ENCODE measurements around the gene HPX. TPM values are rescaled to one million over a fixed set of nuclear protein-coding genes. Genes with fewer than 3 reads are reported as not detected.

The HPX gene
- total RNA-seq, 4 donors from 2014 or later = 0.31 to 3.6 TPM; not detected in 2

DNA sequence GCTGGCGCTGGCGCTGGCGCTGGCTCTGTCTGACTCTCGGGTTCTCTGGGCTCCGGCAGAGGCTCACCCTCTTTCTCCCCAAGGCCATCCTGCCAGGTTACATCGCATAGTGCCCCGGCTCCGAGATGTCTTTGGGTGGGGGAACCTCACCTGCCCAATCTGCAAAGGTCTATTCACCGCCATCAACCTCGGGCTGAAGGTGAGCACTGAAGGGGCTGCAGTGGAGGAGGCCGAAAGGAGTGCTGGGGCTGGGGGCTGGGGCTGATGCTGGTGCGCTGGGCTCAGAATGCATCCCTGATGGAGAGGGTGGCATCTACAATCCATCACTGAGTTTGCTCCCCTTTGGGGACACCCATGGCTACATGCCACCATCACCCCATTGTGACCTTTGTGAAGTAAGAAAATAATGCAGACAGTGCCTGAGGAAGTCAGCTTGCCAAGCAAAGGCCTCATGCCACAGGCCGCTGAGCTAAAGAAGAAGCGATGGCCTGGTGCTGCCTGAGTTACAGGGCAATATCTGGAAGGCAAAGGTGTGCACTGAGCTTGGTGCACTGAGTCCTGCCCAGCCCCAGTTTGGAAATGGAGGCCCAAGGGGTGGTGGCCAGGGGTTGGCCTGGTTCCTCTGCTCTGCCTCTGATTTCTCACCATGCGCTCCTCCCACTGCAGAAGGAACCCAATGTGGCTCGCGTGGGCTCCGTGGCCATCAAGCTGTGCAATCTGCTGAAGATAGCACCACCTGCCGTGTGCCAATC lies 49.9 kb downstream of the HPX start:
- ATAC-seq = no peak

DNA sequence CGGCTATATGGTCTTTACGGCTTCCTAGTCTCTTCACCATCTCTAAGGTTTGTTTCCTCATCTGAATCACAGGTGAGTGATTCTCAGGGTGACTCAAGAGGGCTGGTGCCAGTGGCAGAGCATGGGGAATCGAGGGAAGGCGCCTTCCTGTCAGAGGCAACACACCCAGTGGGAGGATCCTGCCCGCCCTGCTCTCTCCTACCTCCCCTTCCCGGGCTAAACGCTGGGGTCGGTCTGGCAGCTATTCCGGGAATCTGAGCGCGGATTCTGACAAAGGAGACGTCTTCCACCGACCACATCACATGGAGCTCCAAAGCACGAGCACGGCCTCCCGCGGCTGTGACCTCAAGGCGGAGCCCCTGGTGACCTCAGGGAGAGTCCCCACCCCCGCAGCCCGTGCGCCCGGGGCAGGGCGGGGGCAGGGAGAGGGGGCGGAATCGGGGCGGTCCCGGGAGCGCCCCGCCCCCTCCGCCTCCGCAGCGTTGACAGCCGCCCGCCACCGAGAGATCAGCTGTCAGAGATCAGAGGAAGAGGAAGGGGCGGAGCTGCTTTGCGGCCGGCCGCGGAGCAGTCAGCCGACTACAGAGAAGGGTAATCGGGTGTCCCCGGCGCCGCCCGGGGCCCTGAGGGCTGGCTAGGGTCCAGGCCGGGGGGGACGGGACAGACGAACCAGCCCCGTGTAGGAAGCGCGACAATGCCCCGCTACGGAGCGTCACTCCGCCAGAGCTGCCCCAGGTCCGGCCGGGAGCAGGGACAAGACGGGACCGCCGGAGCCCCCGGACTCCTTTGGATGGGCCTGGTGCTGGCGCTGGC lies 50.7 kb downstream of the HPX start, which contains the start of gene SMPD1:
TSS of gene SMPD1 (plus strand) at position 570 of the 813 bp plus-strand sequence. CDS start at position 695, 125 bp downstream.
- Histone ChIP-seq H3K4me3 (peak within 1 kb of the TSS; percentile 78 to 86), H3K4me1 (peaks cover 0 to 22% (median 12%) of the 10 kb centered on the region in 3 donors), H3K9me3 (no peaks in the 10 kb centered on the region), H3K36me3 (peaks cover 0 to 23% of the 10 kb centered on the region in 2 donors), H3K27me3 (no peaks in the 10 kb centered on the region), H3K27ac (peak within 1 kb of the TSS; percentile 82 to 96 (median 92))
- 0% methylated on average over 6 of the region's 63 CpGs; no CpG with 5 or more reads in 1 of the 2 donors for WGBS, 2 donors (ENCODE audit: low coverage in 1 of 2)
- peak; percentile 97 for ATAC-seq
- TF ChIP-seq, protein P1, sequence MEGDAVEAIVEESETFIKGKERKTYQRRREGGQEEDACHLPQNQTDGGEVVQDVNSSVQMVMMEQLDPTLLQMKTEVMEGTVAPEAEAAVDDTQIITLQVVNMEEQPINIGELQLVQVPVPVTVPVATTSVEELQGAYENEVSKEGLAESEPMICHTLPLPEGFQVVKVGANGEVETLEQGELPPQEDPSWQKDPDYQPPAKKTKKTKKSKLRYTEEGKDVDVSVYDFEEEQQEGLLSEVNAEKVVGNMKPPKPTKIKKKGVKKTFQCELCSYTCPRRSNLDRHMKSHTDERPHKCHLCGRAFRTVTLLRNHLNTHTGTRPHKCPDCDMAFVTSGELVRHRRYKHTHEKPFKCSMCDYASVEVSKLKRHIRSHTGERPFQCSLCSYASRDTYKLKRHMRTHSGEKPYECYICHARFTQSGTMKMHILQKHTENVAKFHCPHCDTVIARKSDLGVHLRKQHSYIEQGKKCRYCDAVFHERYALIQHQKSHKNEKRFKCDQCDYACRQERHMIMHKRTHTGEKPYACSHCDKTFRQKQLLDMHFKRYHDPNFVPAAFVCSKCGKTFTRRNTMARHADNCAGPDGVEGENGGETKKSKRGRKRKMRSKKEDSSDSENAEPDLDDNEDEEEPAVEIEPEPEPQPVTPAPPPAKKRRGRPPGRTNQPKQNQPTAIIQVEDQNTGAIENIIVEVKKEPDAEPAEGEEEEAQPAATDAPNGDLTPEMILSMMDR (IDR thresholded peaks at IDR 0.05) = no peak
- TF ChIP-seq POLR2AphosphoS5 (IDR thresholded peaks at IDR 0.05) (peak; percentile 83), POLR2A (IDR thresholded peaks at IDR 0.05) (peak; percentile 67 to 71)

More for the DNA sequence above, 49.9 kb downstream of the HPX start:
- no CpG with 5 or more reads among the region's 19 CpGs for WGBS, 2 donors (ENCODE audit: low coverage in 1 of 2)
- Histone ChIP-seq H3K36me3 (peaks cover 0 to 31% of the 10 kb centered on the region in 2 donors), H3K27ac (peak overlapping the region; percentile 82 to 96 (median 92)), H3K4me3 (peak overlapping the region; percentile 78 to 86), H3K4me1 (peaks cover 0 to 22% (median 12%) of the 10 kb centered on the region in 3 donors), H3K9me3 (no peaks in the 10 kb centered on the region), H3K27me3 (no peaks in the 10 kb centered on the region)
- TF ChIP-seq, protein P1 (IDR thresholded peaks at IDR 0.05) = no peak
- TF ChIP-seq EP300 (IDR thresholded peaks at IDR 0.05) = no peak

DNA sequence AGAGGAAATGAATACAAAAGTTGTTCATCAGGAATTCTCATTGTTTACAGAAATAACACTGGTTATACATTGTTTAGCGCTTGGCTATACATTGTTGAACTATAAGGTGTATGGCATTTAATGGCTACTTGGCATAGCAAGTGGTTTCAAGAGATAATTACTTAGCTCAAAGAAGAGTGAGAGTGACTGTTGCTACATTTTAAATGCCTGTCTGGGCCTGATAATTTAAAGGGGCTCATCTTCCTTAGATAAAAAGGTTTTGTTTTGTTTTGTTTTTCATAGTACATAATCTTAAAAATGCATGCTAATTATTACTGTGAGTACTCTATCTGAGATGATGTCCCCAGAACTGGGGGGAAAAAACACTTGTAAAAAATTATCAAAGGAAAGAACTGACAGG lies 52.0 kb downstream of the HPX start:
- H3K27ac ChIP-seq = peak overlapping the region in 3 of 4 donors; percentile 91 to 96 (median 93)
- TF ChIP-seq POLR2AphosphoS5 (IDR thresholded peaks at IDR 0.05) (no peak), EP300 (IDR thresholded peaks at IDR 0.05) (no peak), POLR2A (IDR thresholded peaks at IDR 0.05) (no peak)
- TF ChIP-seq, protein P1 (IDR thresholded peaks at IDR 0.05) = no peak
- H3K9me3 ChIP-seq = no peaks in the 10 kb centered on the region
- peaks cover 0 to 10% of the 10 kb centered on the region in 2 donors for H3K36me3 ChIP-seq
- H3K4me1 ChIP-seq = peaks cover 0 to 22% (median 12%) of the 10 kb centered on the region in 3 donors
- H3K27me3 ChIP-seq = no peaks in the 10 kb centered on the region
- ATAC-seq = no peak
- no peak overlapping the region for H3K4me3 ChIP-seq
- WGBS, 2 donors (ENCODE audit: low coverage in 1 of 2) = 90 to 92% methylated on average over 1 of the region's 1 CpG

DNA sequence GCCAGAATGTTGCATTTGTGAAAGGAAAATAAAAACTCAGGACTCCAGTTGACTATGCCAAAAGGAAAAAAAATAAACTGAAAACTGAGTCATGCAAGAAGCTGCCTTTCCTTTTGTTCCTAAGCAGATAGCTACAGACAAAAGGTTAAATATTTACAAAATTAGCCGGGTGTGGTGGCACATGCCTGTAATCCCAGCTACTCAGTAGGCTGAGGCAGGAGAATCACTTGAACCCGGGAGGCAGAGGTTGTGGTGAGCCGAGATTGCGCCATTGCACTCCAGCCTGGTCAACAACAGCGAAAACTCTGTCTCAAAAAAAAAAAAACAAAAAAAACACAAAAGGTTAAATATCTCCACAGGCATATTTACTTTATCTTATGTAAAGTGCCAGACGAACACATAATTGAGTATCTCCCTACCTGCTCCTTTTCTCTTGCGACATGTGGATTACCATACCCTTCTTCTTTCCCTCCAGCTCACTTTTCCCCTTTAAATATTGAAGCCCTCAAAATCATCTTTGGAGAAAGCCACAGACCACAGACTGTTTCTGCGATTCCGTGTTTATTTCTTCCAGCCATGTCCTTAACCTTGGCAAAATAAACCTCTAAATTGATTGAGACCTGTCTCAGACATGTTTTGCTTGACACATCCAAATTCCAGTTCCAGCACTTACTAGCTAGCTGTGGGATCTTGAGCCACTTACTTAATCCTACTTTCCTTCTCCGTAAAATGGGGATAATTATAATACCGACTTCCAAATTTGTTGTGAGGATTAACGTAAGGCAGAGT lies 52.8 kb downstream of the HPX start:
- no peaks in the 10 kb centered on the region for H3K27me3 ChIP-seq
- H3K36me3 ChIP-seq = peaks cover 0 to 2% of the 10 kb centered on the region in 2 donors
- H3K27ac ChIP-seq = peak overlapping the region in 3 of 4 donors; percentile 2 to 93 (median 91)
- H3K4me1 ChIP-seq = peaks cover 0 to 22% (median 12%) of the 10 kb centered on the region in 3 donors
- no peak for ATAC-seq
- H3K4me3 ChIP-seq = no peak overlapping the region
- no peaks in the 10 kb centered on the region for H3K9me3 ChIP-seq
- 60 to 72% methylated on average over 7 to 11 of the region's 12 CpGs for WGBS, 2 donors (ENCODE audit: low coverage in 1 of 2)
- TF ChIP-seq, protein P1 (IDR thresholded peaks at IDR 0.05) = no peak
- TF ChIP-seq POLR2A (IDR thresholded peaks at IDR 0.05) (no peak), EP300 (IDR thresholded peaks at IDR 0.05) (no peak), POLR2AphosphoS5 (IDR thresholded peaks at IDR 0.05) (no peak)

All from gastroesophageal sphincter (tissue), 4 donors.